GM18858 (cell line): Measurements from ENCODE around the gene AGAP3.

Source experiments
- ATAC-seq: cut with Tn5 transposase; IDR thresholded peaks from one replicate; pipeline ENCODE4 v1.9.1; 2021; ENCODE audit not compliant: unreplicated experiment

AGAP3 gene

DNA sequence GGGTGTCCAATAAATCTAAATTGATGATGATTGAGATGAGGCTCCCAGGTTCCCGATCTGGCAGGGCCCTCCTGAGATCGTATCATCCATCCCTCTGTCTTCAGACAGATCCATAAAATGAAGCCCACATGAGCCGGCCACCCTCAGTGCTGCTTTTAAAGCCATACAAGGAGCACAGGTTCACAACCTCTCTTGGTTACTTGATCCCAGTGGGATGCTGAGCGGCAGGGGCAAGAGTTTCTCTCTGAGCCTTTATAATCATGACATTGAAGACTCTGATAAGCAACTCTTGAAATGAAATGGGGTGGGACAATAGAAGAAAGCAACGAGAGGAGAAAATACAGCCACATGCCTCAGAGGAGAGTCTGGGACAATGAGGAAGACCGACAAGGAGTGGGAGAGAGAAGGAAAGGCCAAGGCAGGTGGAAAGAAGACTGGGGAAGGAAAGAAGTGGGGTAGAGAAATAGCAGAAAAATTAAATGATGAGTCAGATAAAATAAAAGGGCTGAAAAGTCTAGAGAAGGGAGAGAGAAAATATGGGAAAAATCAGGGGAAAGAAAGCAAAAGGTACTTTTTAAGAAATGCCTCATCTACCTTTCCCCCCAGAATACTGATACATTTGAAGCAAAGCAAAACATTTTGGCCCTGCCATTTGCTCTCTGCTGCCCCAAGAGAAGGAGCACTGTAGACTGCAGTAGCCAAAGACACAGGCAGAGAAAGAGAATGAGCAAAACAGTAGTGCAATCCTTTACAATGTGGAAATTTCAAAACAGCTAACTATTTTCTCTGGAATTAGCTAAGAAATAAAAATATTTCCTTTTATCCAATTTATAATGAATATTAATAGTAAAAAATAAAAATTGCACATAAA is 66.6 kb downstream of the AGAP3 start:
- no peak for ATAC-seq

DNA sequence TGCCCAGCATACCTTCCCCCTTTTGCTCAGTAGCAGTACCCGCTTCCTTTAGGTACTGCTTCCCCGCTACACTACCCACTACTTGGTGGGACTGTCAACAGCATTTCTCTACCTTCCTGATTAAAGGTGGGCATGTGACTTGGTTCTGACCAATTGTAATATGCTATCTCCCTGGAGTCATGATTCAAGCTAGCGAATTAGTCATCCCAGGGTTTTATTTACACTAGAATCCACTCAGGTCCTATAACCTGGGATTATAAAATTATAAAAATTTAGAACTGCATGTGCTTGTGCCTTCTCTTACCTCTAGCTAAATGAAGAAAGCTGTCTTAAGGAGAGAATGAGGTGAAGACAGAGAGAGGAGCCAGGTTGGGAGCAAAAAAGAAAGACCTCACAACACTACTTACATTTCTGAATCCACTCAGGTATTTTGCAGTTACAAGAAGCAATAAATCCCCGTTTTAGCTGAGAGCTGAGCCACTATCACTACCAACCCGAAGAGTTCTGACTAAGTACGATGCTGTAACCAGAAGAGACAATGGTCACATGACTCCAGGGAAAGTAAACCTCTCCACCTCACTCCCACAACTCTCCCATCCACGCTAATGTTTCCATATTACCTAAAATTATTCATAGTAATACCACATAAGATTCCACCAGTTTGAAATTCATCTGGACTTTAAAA is 71.5 kb downstream of the AGAP3 start:
- no peak for ATAC-seq

GRCh38 chr7:151161757-151162156 is 75.5 kb downstream of the AGAP3 start:
- ATAC-seq, result no peak

DNA sequence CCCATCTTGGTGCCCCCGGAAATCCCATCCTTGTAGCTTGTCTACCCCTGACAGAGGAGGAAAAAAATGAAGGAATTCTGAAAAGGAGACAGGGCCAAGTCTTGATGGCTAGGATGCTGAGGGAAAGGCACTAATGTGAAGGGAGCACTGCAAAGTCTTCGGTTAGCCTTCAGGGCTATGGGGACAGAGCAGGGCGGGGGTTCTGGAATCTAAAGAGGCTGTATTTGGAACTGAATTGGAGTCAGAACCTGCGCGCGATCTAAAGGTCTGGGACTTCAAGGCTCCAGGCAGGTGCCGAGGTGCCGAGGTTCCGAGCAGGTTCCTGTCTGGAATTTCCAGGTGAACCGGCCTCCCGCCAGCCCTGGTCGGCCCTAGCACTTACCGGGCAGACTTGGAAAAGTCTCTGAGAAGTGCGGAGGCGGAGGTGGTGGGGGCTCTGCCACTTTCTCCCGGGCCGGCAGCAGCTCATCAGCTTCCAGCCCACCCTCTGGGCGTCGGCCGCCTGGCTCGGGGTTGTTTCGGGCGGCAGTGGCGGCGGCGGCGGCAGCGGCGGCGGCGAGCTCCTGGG is 80.4 kb downstream of the AGAP3 start:
- no peak for ATAC-seq

- ATAC-seq, result no peak
Measured at GRCh38 chr7:151167197-151167961, 81.1 kb downstream of the AGAP3 start, which contains the start of gene GBX1. Gene GBX1, minus strand, starts transcription at chr7:151167694. Its CDS starts 146 bp downstream, at chr7:151167548.

DNA sequence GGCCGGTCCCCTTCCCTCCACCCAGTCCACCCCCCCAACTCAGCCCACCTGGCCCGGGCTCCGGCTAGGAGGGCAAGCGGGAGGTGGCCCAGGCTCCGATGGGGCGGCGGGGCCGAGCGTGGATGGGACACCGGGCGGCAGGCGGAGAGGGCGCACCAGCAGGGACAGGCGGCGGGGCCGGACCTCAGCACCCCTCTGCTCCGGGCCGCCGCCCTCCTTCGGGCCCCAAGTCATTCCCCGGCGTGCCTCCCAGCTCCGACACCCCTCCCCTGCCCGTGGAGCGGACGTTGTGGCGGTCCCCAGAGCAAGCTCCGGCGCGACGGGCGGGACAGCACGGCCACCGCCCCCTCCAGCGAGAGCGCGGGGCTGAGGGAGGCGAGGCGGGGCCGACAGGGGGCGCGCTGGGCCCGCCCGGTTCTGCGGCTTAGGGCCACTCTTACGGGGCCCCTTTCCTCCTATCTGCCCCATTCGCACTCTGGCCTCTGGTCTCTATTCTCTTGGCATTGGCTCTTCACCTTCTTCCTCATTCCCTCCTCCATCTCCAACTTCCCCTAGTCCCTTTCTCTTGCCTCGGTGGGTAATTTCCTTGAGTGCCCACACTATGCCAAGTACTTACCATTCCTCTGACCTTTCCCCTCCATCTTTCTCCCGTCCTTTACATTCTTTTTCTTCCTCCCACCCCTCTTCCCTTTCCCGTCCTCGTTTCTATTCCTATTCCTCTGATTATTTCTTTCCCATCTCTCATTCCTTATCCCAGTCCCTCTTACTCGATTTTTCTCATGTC is 81.9 kb downstream of the AGAP3 start:
- no peak for ATAC-seq

GRCh38 chr7:151168787-151169162 is 82.5 kb downstream of the AGAP3 start:
- no peak for ATAC-seq

GRCh38 chr7:151172273-151173141 is 86.2 kb downstream of the AGAP3 start:
- peak; percentile 59 for ATAC-seq

DNA sequence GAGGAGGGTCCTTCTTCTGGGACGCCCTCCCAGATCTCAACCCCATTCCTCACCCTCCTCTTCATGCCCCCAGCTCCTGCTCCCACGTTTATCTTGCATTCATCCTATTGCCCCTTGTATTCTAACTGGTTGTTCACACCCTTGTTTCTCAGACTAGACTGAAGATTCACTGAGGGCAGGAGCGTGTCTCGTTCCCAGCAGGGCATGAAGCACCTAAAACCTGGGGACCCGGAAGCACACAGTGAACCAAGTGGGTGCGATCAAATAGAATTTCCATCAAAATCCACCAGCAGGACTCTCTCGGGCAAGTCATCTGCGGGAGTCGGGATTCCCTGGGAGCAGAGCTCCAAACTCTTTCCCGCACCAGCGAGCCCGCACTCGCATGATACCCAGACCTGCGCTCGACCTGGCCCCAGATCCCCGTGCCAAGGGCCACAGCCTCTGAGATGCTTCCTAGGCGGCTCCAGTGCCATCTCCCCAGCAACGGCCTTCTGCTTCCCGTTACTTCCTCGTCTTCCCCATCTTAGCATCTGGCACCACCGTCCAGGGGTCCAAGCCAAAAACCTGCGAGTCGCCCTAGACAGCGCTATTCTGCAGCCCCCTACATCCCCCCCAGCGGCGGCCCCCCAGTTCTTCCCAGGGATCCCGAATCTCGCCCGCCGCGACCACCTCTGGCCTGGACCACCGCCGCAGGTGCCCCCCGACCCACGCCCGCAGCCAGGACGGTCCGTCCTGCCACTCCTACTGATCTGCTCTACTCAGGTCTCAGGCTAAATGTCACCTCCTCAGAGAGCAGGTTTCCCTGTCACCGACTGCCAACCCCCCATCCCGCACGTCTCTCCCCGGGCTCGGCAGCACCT is 87.3 kb downstream of the AGAP3 start:
- ATAC-seq, result no peak

DNA sequence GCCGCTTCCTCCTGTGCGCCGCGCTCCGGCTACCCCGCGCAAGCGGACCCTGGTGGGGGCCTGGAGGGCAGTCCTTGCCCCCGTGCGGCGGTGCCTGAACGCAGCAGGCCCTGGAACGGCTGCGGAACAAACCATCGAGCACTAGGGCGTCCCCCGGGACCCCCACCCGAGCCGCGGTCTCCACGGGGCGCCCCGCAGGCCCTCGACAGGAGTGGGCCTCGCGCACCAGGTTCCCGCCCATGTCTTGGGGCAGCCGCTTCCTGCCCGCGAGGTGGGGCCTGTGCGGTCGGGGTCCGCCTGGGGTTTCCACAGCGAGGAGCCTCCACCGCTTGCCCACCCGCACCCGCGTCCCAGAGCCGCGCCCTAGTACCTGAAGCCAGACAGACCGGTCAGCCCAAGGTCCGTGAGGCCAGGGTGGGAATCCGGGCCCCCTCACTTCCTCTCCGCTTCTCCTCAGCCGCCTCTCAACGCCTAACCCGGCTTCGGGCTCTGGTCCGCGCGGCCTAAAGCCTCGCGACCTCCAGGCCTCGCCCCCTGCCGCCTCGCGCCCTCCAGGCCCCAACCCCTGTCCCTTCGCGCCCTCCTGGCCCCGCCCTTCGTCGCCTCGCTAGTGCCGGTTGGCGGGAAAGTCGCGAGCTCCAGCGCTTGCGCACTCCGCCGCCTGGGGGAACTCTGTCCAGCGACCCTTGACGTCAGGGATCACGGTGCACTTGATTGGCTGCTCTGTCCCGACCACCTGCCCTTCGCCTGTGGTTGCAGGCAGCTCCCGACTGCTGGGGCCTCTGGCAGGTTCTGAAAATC is 88.2 kb downstream of the AGAP3 start:
- no peak for ATAC-seq

GRCh38 chr7:151175047-151175792 is 88.9 kb downstream of the AGAP3 start:
- ATAC-seq, result no peak

GRCh38 chr7:151175793-151176311 is 89.6 kb downstream of the AGAP3 start:
- ATAC-seq, result no peak

DNA sequence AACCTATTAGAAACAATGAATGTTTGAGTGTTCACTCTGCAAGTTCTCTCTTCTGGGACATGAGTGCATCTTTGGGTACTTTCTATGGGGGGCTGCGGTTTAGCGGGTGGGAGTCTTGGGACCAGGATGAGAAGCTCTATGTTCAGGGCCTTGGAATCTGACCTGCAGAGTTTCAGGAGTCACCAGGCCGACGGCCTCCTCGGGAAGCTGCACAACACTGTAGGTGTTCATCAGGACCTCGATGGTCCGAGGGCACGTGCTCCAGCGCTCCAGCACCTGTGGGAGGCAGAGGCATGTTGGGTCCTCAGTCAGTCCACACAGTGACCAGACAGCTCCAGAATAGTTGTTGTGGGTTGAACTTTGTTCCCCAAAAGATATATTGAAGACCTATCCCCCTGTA is 90.1 kb downstream of the AGAP3 start:
- ATAC-seq, result no peak

DNA sequence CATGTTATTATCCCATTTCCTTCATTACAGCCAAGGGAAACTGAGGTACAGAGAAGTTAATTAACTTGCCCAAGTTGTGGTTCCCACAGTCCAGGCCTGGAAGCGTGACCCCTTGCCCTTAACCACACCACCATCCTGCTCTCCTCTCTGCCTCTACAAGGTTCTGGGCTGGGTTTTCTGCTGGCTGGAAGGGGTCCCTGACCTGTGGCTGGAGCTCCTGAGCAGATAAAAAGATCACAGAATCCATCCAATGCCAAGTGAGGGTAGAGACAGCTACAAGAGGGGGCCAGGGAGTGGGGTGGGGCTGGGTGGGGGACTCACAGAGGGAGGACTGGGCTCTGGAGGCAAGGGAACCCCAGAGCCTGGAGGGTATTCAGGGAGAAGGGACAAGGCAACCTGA is 91.0 kb downstream of the AGAP3 start:
- no peak for ATAC-seq

GRCh38 chr7:151178236-151178635 is 92.0 kb downstream of the AGAP3 start:
- ATAC-seq, result no peak

GRCh38 chr7:151178831-151179230 is 92.6 kb downstream of the AGAP3 start:
- no peak for ATAC-seq
